K562 (cell line): ENCODE measurements around the gene ACVR1C. TPM values are rescaled to one million over a fixed set of nuclear protein-coding genes. Genes with fewer than 3 reads are reported as not detected.

Experiments used
- HNRNPH1 ChIP-seq: fragments of 200-400 bp; formaldehyde crosslinking; optimal IDR thresholded peaks from 2 replicates; pipeline ENCODE3; 2017; ENCODE audit warnings: low read depth, mild to moderate bottlenecking, low read length, moderate library complexity
- KAT2B ChIP-seq: IDR thresholded peaks from one replicate; pipeline ENCODE4 v1.6.1; 2012; ENCODE audit warnings: low read depth, mild to moderate bottlenecking, control low read depth, inconsistent platforms, low read length, moderate library complexity
- KLF13 ChIP-seq: fragments of 450-650 bp; IDR thresholded peaks from 2 replicates; pipeline ENCODE4 v1.6.1; 2016; ENCODE audit warnings: missing genetic modification characterization, low read depth, mild to moderate bottlenecking, missing compliant biosample characterization, moderate library complexity, borderline replicate concordance
- NFE2L1 ChIP-seq: fragments of 450-650 bp; IDR thresholded peaks from 2 replicates; pipeline ENCODE4 v1.6.1; 2016; ENCODE audit warnings: missing genetic modification characterization, low read depth, mild to moderate bottlenecking, missing compliant biosample characterization, moderate library complexity, borderline replicate concordance
- POLR2H ChIP-seq: IDR thresholded peaks from 2 replicates; pipeline ENCODE4 v1.6.1; 2016; ENCODE audit warnings: missing genetic modification characterization, low read depth, mild to moderate bottlenecking, control low read depth, missing compliant biosample characterization, moderate library complexity
- PTTG1 ChIP-seq: fragments of 450-650 bp; IDR thresholded peaks from 2 replicates; pipeline ENCODE4 v1.6.1; 2016; ENCODE audit warnings: low read depth, mild to moderate bottlenecking, missing genetic modification characterization, missing compliant biosample characterization
- SIN3A ChIP-seq, 2 experiments: fragments of 150-350 bp in 1 of 2; IDR thresholded peaks; 2 replicates each; pipeline ENCODE4 v1.6.1; 2011 to 2016; ENCODE audit warnings: borderline replicate concordance in 2 of 2, low read depth in 2 of 2, low read length in 2 of 2, mild to moderate bottlenecking in 2 of 2, moderate library complexity in 2 of 2; ENCODE audit not compliant: control insufficient read depth in 1 of 2
- TCFL5 ChIP-seq: fragments of 250-450 bp; sonication (Bioruptor Pico); conservative IDR thresholded peaks from 2 replicates; pipeline ENCODE4 v1.6.1; 2021; ENCODE audit warnings: mild to moderate bottlenecking, moderate library complexity, matching md5 sums
- U2AF2 ChIP-seq: fragments of 200-400 bp; formaldehyde crosslinking; optimal IDR thresholded peaks from 2 replicates; pipeline ENCODE3; 2017; ENCODE audit warnings: low read depth, mild to moderate bottlenecking, low read length
- ZNF232 ChIP-seq: sonication (generic); formaldehyde crosslinking; IDR thresholded peaks from 2 replicates; pipeline ENCODE4 v1.8.0; 2022; ENCODE audit warnings: mild to moderate bottlenecking, missing genetic modification reagents
- ZNF239 ChIP-seq: fragments of 250-450 bp; sonication (Bioruptor Pico); IDR thresholded peaks from 2 replicates; pipeline ENCODE4 v1.4.0; 2020; ENCODE audit warnings: mild to moderate bottlenecking
- ZNF551 ChIP-seq: fragments of 250-450 bp; sonication (Bioruptor Pico); IDR thresholded peaks from 2 replicates; pipeline ENCODE4 v1.5.0; 2021; ENCODE audit warnings: mild to moderate bottlenecking, moderate library complexity
- ZNF644 ChIP-seq: fragments of 200-800 bp; sonication (Bioruptor generic); IDR thresholded peaks from 2 replicates; pipeline ENCODE4 v1.6.1; 2016; ENCODE audit warnings: low read depth, missing genetic modification characterization, missing compliant biosample characterization
- ZNF696 ChIP-seq: fragments of 250-450 bp; sonication (Bioruptor Pico); conservative IDR thresholded peaks from 2 replicates; pipeline ENCODE4 v1.4.0; 2020; ENCODE audit warnings: mild to moderate bottlenecking, moderate library complexity
- polyA plus RNA-seq, 8 experiments: library from polyadenylated mRNA; depleted of rRNA in 4 of 8; stranded (reverse) in 5 of 8; unstranded in 3 of 8; fragments of >200 nt; fragmentation: Nextera tagmentation in 2 of 8; fragmentation: Illumina TruSeq in 1 of 8; extraction: Ambion mirVana in 2 of 8; extraction: Trizol in 1 of 8; gene quantifications; 2 replicates each; pipeline versions ENCODE4 v1.2.1 to v1.2.3, GENCODE V29; 2011 to 2014; ENCODE audit warnings: inconsistent platforms in 1 of 8, missing spikeins in 1 of 8
- total RNA-seq, 7 experiments: library from RNA; depleted of rRNA in 6 of 7; stranded (reverse); fragments of >200 nt in 6 of 7; fragmentation: Illumina TruSeq in 2 of 7; extraction: Trizol in 2 of 7; gene quantifications; 2 replicates each; pipeline versions ENCODE4 v1.2.1 to v1.2.3, GENCODE V29; 2011 to 2021; ENCODE audit warnings: low replicate concordance in 1 of 7
- TF ChIP-seq, protein P1 (sequence below): fragments of 450-650 bp; IDR thresholded peaks from 2 replicates; pipeline ENCODE4 v1.6.1; 2017; ENCODE audit warnings: mild to moderate bottlenecking, moderate library complexity
- TF ChIP-seq, protein P2 (sequence below), 2 experiments: fragments of 450-650 bp; IDR thresholded peaks; 2 replicates each; pipeline ENCODE4 v1.6.1; 2016
- TF ChIP-seq, protein P3 (sequence below): fragments of 450-650 bp; IDR thresholded peaks from 2 replicates; pipeline ENCODE4 v1.6.1; 2018; ENCODE audit not compliant: partially characterized antibody
- TF ChIP-seq, protein P4 (sequence below): fragments of 250-450 bp; sonication (Bioruptor Pico); IDR thresholded peaks from 2 replicates; pipeline ENCODE4 v1.8.0; 2021; ENCODE audit warnings: mild to moderate bottlenecking, moderate library complexity
- TF ChIP-seq, protein P5 (sequence below): fragments of 250-450 bp; sonication (Bioruptor Pico); IDR thresholded peaks from 2 replicates; pipeline ENCODE4 v1.8.0; 2022; ENCODE audit warnings: moderate library complexity, mild to moderate bottlenecking, inconsistent platforms

Gene ACVR1C
- total and polyA plus RNA-seq, 9 of the 15 experiments (the other 6 are each of a cell fraction or from before 2014, with no cell fraction given) = 0.05 to 0.58 (median 0.28) TPM

DNA sequence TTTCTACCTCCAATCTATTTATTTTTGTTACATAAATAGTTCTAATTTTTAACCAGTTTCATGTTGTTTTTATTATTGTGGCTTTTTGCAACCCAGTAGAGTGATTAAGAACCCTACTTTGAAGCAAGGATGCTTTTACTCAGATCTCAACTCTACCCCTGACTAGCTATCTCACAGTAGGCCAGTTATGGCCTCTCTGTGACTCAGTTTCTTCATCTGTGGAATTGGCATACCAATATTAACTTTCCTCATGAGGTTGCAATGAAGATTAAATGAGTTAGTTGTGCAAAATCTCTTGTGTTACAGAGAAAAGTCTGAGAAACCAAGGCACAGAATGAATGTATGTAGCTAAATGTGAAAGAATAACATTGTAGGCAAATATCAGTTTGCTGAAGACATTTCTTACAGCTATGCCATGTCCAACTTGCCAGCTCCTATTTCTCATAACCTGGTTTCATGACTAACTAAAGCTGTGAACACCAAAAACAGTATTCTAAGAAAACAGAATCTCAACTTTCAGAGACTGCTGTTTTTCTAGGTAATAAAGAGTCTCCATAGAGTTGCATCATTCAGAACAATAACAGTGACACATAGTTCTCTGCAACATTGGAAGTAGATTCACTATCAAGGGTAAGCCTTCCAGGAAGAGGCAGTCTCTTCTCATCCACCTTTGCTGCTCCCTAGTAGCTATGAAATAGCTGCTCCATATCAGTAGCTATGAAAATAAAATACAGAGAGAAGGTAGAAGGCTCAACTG, 151.5 kb downstream of the ACVR1C start (continued):
- TF ChIP-seq KLF13 (tag) = no peak
- no peak for TF ChIP-seq ZNF232 (CRISPR knock-in tag)
- TF ChIP-seq, protein P1, sequence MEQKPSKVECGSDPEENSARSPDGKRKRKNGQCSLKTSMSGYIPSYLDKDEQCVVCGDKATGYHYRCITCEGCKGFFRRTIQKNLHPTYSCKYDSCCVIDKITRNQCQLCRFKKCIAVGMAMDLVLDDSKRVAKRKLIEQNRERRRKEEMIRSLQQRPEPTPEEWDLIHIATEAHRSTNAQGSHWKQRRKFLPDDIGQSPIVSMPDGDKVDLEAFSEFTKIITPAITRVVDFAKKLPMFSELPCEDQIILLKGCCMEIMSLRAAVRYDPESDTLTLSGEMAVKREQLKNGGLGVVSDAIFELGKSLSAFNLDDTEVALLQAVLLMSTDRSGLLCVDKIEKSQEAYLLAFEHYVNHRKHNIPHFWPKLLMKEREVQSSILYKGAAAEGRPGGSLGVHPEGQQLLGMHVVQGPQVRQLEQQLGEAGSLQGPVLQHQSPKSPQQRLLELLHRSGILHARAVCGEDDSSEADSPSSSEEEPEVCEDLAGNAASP = no peak
- TF ChIP-seq TCFL5 (CRISPR knock-in tag) = no peak
- no peak for TF ChIP-seq U2AF2
- TF ChIP-seq SIN3A (IDR thresholded peaks at IDR 0.05; ENCODE audit: borderline replicate concordance in 2 of 2, control insufficient read depth in 1 of 2, low read depth in 2 of 2, low read length in 2 of 2) = no peak
- TF ChIP-seq HNRNPH1 = no peak
- TF ChIP-seq NFE2L1 (tag) = no peak
- TF ChIP-seq, protein P2, sequence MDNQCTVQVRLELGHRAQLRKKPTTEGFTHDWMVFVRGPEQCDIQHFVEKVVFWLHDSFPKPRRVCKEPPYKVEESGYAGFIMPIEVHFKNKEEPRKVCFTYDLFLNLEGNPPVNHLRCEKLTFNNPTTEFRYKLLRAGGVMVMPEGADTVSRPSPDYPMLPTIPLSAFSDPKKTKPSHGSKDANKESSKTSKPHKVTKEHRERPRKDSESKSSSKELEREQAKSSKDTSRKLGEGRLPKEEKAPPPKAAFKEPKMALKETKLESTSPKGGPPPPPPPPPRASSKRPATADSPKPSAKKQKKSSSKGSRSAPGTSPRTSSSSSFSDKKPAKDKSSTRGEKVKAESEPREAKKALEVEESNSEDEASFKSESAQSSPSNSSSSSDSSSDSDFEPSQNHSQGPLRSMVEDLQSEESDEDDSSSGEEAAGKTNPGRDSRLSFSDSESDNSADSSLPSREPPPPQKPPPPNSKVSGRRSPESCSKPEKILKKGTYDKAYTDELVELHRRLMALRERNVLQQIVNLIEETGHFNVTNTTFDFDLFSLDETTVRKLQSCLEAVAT (IDR thresholded peaks at IDR 0.05) = no peak
- no peak for TF ChIP-seq ZNF551 (CRISPR knock-in tag)
- no peak for TF ChIP-seq KAT2B
- TF ChIP-seq ZNF644 (tag) = no peak
- TF ChIP-seq, protein P3, sequence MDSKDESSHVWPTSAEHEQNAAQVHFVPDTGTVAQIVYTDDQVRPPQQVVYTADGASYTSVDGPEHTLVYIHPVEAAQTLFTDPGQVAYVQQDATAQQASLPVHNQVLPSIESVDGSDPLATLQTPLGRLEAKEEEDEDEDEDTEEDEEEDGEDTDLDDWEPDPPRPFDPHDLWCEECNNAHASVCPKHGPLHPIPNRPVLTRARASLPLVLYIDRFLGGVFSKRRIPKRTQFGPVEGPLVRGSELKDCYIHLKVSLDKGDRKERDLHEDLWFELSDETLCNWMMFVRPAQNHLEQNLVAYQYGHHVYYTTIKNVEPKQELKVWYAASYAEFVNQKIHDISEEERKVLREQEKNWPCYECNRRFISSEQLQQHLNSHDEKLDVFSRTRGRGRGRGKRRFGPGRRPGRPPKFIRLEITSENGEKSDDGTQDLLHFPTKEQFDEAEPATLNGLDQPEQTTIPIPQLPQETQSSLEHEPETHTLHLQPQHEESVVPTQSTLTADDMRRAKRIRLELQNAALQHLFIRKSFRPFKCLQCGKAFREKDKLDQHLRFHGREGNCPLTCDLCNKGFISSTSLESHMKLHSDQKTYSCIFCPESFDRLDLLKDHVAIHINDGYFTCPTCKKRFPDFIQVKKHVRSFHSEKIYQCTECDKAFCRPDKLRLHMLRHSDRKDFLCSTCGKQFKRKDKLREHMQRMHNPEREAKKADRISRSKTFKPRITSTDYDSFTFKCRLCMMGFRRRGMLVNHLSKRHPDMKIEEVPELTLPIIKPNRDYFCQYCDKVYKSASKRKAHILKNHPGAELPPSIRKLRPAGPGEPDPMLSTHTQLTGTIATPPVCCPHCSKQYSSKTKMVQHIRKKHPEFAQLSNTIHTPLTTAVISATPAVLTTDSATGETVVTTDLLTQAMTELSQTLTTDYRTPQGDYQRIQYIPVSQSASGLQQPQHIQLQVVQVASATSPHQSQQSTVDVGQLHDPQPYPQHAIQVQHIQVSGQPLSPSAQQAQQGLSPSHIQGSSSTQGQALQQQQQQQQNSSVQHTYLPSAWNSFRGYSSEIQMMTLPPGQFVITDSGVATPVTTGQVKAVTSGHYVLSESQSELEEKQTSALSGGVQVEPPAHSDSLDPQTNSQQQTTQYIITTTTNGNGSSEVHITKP = no peak
- no peak for TF ChIP-seq POLR2H (tag)
- TF ChIP-seq, protein P4, sequence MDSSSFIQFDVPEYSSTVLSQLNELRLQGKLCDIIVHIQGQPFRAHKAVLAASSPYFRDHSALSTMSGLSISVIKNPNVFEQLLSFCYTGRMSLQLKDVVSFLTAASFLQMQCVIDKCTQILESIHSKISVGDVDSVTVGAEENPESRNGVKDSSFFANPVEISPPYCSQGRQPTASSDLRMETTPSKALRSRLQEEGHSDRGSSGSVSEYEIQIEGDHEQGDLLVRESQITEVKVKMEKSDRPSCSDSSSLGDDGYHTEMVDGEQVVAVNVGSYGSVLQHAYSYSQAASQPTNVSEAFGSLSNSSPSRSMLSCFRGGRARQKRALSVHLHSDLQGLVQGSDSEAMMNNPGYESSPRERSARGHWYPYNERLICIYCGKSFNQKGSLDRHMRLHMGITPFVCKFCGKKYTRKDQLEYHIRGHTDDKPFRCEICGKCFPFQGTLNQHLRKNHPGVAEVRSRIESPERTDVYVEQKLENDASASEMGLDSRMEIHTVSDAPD (CRISPR knock-in tag) = no peak
- no peak for TF ChIP-seq PTTG1
- TF ChIP-seq ZNF239 = no peak
- TF ChIP-seq ZNF696 (CRISPR knock-in tag) = no peak
- TF ChIP-seq, protein P5, sequence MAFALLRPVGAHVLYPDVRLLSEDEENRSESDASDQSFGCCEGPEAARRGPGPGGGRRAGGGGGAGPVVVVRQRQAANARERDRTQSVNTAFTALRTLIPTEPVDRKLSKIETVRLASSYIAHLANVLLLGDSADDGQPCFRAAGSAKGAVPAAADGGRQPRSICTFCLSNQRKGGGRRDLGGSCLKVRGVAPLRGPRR (CRISPR knock-in tag) = no peak
